Measurements from ENCODE around the gene RAB34.
"Not testable (repeated sequence)": the region's sequence is repeated elsewhere in the genome, so short reads cannot be mapped to it uniquely, and the experiment has no call there.

RAB34 gene

GRCh38 chr17:28725660-28726225, 8.1 kb upstream of the RAB34 start:
- Histone ChIP-seq H3K9ac (ENCODE audit: insufficient read length) (peak overlapping the region; percentile 81), H3K27ac (peak overlapping the region; percentile 85), H3K36me3 (ENCODE audit: insufficient read depth, low read length) (peaks cover 45% of the 10 kb centered on the region), H3K4me3 (peak overlapping the region; percentile 96), H3K9me3 (ENCODE audit: low read depth, low read length) (no peaks in the 10 kb centered on the region)
- DNase-seq (ENCODE audit: low read depth, low spot score) = no peak
- no peak for TF ChIP-seq FOXP2 (optimal IDR thresholded peaks at IDR 0.05; ENCODE audit: control extremely low read depth, extremely low read length, insufficient read depth)
- TF ChIP-seq POLR2AphosphoS5 (IDR thresholded peaks at IDR 0.05; ENCODE audit: borderline replicate concordance, low read depth, low read length) = peak; percentile 4; the same call in 1 of the 2 replicates

GRCh38 chr17:28725166-28725659, 7.5 kb upstream of the RAB34 start:
- H3K4me3 ChIP-seq = peak overlapping the region; percentile 96
- H3K27ac ChIP-seq = peak overlapping the region; percentile 85
- no peak for DNase-seq (ENCODE audit: low read depth, low spot score)

GRCh38 chr17:28724500-28725165, 7.0 kb upstream of the RAB34 start:
- Histone ChIP-seq H3K27ac (peak overlapping the region; percentile 85), H3K36me3 (ENCODE audit: insufficient read depth, low read length) (peaks cover 51% of the 10 kb centered on the region), H3K9me3 (ENCODE audit: low read depth, low read length) (no peaks in the 10 kb centered on the region), H3K4me3 (peak overlapping the region; percentile 96), H3K9ac (ENCODE audit: insufficient read length) (no peak overlapping the region)
- no peak for DNase-seq (ENCODE audit: low read depth, low spot score)
- TF ChIP-seq POLR2AphosphoS5 (IDR thresholded peaks at IDR 0.05; ENCODE audit: borderline replicate concordance, low read depth, low read length) (no peak; the same call in 1 of the 2 replicates), FOXP2 (optimal IDR thresholded peaks at IDR 0.05; ENCODE audit: control extremely low read depth, extremely low read length, insufficient read depth) (no peak), EZH2 (IDR thresholded peaks at IDR 0.05) (no peak)

More at GRCh38 chr17:28725166-28725659, 7.5 kb upstream of the RAB34 start:
- H3K9ac ChIP-seq (ENCODE audit: insufficient read length) = peak overlapping the region; percentile 81
- H3K36me3 ChIP-seq (ENCODE audit: insufficient read depth, low read length) = peaks cover 50% of the 10 kb centered on the region
- no peak for TF ChIP-seq EZH2 (IDR thresholded peaks at IDR 0.05)
- peak; percentile 73 for TF ChIP-seq POLR2AphosphoS5 (IDR thresholded peaks at IDR 0.05; ENCODE audit: borderline replicate concordance, low read depth, low read length)
- H3K9me3 ChIP-seq (ENCODE audit: low read depth, low read length) = no peaks in the 10 kb centered on the region

GRCh38 chr17:28723836-28724499, 6.3 kb upstream of the RAB34 start:
- H3K4me3 ChIP-seq; H3K9ac ChIP-seq (ENCODE audit: insufficient read length); H3K9me3 ChIP-seq (ENCODE audit: low read depth, low read length); DNase-seq (ENCODE audit: low read depth, low spot score): not testable (repeated sequence)
- peak overlapping the region; percentile 85; the same call in 1 of the 2 replicates for H3K27ac ChIP-seq
- peaks cover 51% of the 10 kb centered on the region for H3K36me3 ChIP-seq (ENCODE audit: insufficient read depth, low read length)

GRCh38 chr17:28723159-28723835, 5.6 kb upstream of the RAB34 start:
- H3K36me3 ChIP-seq (ENCODE audit: insufficient read depth, low read length) = peaks cover 51% of the 10 kb centered on the region
- no peaks in the 10 kb centered on the region for H3K9me3 ChIP-seq (ENCODE audit: low read depth, low read length)
- peak overlapping the region; percentile 89 for H3K27ac ChIP-seq
- no peak for DNase-seq (ENCODE audit: low read depth, low spot score)
- TF ChIP-seq EZH2 (IDR thresholded peaks at IDR 0.05) (no peak), FOXP2 (optimal IDR thresholded peaks at IDR 0.05; ENCODE audit: control extremely low read depth, extremely low read length, insufficient read depth) (no peak), POLR2AphosphoS5 (IDR thresholded peaks at IDR 0.05; ENCODE audit: borderline replicate concordance, low read depth, low read length) (no peak)
- H3K4me3 ChIP-seq = no peak overlapping the region
- no peak overlapping the region for H3K9ac ChIP-seq (ENCODE audit: insufficient read length)

- no peak overlapping the region for H3K9ac ChIP-seq (ENCODE audit: insufficient read length)
- TF ChIP-seq POLR2AphosphoS5 (IDR thresholded peaks at IDR 0.05; ENCODE audit: borderline replicate concordance, low read depth, low read length) (no peak), EZH2 (IDR thresholded peaks at IDR 0.05) (no peak), FOXP2 (optimal IDR thresholded peaks at IDR 0.05; ENCODE audit: control extremely low read depth, extremely low read length, insufficient read depth) (no peak)
- peaks cover 51% of the 10 kb centered on the region for H3K36me3 ChIP-seq (ENCODE audit: insufficient read depth, low read length)
- peak overlapping the region; percentile 99 for H3K4me3 ChIP-seq
- no peak for DNase-seq (ENCODE audit: low read depth, low spot score)
- H3K27ac ChIP-seq = peak overlapping the region; percentile 89
- no peaks in the 10 kb centered on the region for H3K9me3 ChIP-seq (ENCODE audit: low read depth, low read length)
Observed at GRCh38 chr17:28722417-28723158, 4.9 kb upstream of the RAB34 start.

GRCh38 chr17:28720997-28721329, 3.3 kb upstream of the RAB34 start:
- H3K4me3 ChIP-seq = peak overlapping the region; percentile 99
- H3K36me3 ChIP-seq (ENCODE audit: insufficient read depth, low read length) = peaks cover 52% of the 10 kb centered on the region
- peak overlapping the region; percentile 89 for H3K27ac ChIP-seq
- not testable (repeated sequence) for H3K9me3 ChIP-seq (ENCODE audit: low read depth, low read length); DNase-seq (ENCODE audit: low read depth, low spot score)
- peak overlapping the region; percentile 100 for H3K9ac ChIP-seq (ENCODE audit: insufficient read length)

All from SK-N-MC (cell line).